AG09309 (cell line): ENCODE measurements around the gene SOBP.
A peak's percentile ranks its signal among the peaks of the same experiment; 100 is the strongest.

Source experiments
- DNase-seq: peaks from one replicate; pipeline ENCODE4 v3.0.0-alpha.2; 2010; ENCODE audit warnings: low read depth
- H3K4me3 ChIP-seq: 2 replicates; pipeline ENCODE4 v1.5.1; 2011; ENCODE audit warnings: mild to moderate bottlenecking, low read depth, low read length, moderate library complexity; ENCODE audit not compliant: control insufficient read depth
- TF ChIP-seq, protein P1 (sequence below): IDR thresholded peaks from 2 replicates; pipeline ENCODE4 v1.5.1; 2011; ENCODE audit warnings: mild to moderate bottlenecking, low read depth, low read length, inconsistent platforms; ENCODE audit not compliant: insufficient read depth, control insufficient read depth; ENCODE audit errors: missing control alignments

Gene SOBP

GRCh38 chr6:107536180-107536961, 46.5 kb downstream of the SOBP start:
- TF ChIP-seq, protein P1, sequence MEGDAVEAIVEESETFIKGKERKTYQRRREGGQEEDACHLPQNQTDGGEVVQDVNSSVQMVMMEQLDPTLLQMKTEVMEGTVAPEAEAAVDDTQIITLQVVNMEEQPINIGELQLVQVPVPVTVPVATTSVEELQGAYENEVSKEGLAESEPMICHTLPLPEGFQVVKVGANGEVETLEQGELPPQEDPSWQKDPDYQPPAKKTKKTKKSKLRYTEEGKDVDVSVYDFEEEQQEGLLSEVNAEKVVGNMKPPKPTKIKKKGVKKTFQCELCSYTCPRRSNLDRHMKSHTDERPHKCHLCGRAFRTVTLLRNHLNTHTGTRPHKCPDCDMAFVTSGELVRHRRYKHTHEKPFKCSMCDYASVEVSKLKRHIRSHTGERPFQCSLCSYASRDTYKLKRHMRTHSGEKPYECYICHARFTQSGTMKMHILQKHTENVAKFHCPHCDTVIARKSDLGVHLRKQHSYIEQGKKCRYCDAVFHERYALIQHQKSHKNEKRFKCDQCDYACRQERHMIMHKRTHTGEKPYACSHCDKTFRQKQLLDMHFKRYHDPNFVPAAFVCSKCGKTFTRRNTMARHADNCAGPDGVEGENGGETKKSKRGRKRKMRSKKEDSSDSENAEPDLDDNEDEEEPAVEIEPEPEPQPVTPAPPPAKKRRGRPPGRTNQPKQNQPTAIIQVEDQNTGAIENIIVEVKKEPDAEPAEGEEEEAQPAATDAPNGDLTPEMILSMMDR, result no peak
- no peak for DNase-seq
- H3K4me3 ChIP-seq, result no peak overlapping the region

DNA sequence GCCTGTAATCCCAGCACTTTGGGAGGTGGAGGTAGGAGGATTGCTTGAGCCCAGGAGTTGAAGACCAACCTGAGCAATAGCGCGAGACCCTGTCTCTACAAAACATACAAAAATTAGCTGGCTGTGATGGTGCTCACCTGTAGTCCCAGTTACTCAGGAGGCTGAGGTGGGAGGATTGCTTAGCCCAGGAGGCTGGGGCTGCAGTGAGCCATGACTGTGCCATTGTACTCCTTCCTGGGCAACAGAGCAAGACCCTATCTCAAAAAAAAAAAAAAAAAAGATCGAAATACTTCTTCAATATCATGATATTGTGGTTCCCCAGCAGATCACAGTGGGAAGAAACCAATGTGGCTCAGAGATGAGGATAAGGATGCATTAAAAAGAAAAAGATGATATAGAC, 47.6 kb downstream of the SOBP start:
- TF ChIP-seq, protein P1, result no peak
- no peak for DNase-seq

DNA sequence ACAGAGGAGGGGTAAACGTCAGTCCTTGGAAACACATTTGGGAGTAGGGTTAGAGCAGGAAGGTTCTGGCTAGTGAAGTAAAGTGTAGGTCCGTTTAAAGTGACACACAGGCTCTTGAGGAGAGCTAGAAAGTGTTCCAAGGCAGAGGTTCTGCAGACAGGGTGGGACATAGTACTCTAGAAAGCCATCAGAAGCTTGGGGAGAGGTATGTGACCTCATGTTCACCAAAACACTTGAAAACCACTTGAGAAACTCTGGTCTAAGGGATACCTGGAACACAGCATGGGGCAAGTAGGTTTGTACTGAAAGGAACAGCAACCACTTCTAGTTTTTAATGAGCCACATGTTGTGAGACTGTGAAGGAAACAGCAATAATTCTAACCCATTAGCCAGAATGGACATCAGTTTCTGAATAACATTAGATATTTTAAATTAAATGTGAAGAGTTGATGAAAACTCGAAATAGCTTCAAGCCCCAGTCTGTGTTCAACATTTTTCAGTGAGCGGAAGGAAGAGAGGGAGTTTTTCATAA, 49.0 kb downstream of the SOBP start:
- TF ChIP-seq, protein P1, result no peak
- DNase-seq, result no peak
- H3K4me3 ChIP-seq, result no peak overlapping the region

More for the DNA sequence above, 47.6 kb downstream of the SOBP start:
- no peak overlapping the region for H3K4me3 ChIP-seq

DNA sequence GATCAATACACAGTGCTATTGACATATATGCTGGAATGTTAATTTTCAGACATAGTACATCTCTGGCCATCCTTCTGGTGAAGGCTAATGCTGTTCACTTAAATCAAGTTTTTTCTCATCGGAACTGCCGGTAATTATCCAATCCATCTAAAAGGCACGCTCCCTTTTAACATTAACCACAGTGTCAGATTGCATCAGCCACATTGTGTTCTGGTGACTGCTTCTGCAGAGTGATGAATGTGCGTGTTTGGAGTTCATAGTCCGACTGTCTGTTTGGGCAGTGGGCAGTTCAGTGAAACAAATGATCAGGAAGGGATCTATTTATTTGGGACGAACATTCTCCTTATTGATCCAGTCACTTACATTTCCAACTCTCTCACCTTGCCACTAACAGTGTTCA, 49.5 kb downstream of the SOBP start:
- no peak overlapping the region for H3K4me3 ChIP-seq
- TF ChIP-seq, protein P1, result no peak
- peak; percentile 20 for DNase-seq

- H3K4me3 ChIP-seq, result no peak overlapping the region
- TF ChIP-seq, protein P1, result no peak
- no peak for DNase-seq
Observed at GRCh38 chr6:107539849-107540464, 50.0 kb downstream of the SOBP start.

- TF ChIP-seq, protein P1, result no peak
- H3K4me3 ChIP-seq, result no peak overlapping the region
- DNase-seq, result no peak
Observed at GRCh38 chr6:107540465-107540857, 50.5 kb downstream of the SOBP start.
